HG03139 (cell line): ENCODE measurements around the gene FRG1.
"Not testable (repeated sequence)": the region's sequence is repeated elsewhere in the genome, so short reads cannot be mapped to it uniquely, and the experiment has no call there.

Source experiments
- ATAC-seq: cut with Tn5 transposase; IDR thresholded peaks from one replicate; pipeline ENCODE4 v1.9.1; 2021; ENCODE audit not compliant: unreplicated experiment

The FRG1 gene

GRCh38 chr4:189984661-189985060 is 44.0 kb downstream of the FRG1 start:
- not testable (repeated sequence) for ATAC-seq

GRCh38 chr4:189985651-189986243 is 45.1 kb downstream of the FRG1 start:
- ATAC-seq = not testable (repeated sequence)

GRCh38 chr4:189988877-189989431 is 48.3 kb downstream of the FRG1 start:
- no peak for ATAC-seq

- not testable (repeated sequence) for ATAC-seq
Measured at GRCh38 chr4:189989941-189990340, 49.3 kb downstream of the FRG1 start.
